ENCODE measurements around the gene RPS4Y1. TPM values are rescaled to one million over a fixed set of nuclear protein-coding genes. Genes with fewer than 3 reads are reported as not detected.

RPS4Y1 gene
- total and polyA plus RNA-seq, 4 donors = 293 to 323 TPM; not detected in 2

DNA sequence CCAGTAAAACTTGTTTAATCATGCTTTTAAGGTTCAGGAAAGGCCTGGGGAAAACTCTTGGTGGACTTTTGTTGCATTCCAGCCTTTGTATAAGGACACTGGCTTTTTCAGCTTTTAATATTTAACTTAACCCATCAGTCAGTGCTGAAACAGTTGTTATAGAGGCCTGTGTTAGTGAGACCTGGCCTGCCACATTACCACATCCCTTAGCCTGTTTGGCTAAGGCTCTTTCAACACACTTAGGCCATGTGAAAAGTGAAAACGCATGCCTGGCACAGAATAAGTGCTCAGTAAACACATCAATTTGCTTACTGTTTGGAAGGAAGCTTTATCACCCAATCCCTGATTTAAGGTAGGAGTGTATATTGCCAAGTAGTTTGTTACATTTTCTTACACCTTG lies 3.5 kb upstream of the RPS4Y1 start:
- Histone ChIP-seq H3K4me3 (ENCODE audit: low read depth, low read length) (no peak overlapping the region), H3K9me3 (ENCODE audit: control insufficient read depth, insufficient read depth, low read length) (no peaks in the 10 kb centered on the region), H3K4me1 (ENCODE audit: control insufficient read depth, insufficient read depth, low read length) (no peaks in the 10 kb centered on the region), H3K36me3 (ENCODE audit: control insufficient read depth, insufficient read depth, low read length) (no peaks in the 10 kb centered on the region), H3K27me3 (ENCODE audit: control insufficient read depth, insufficient read depth, low read length) (no peaks in the 10 kb centered on the region), H3K27ac (ENCODE audit: low read depth, low read length) (no peak overlapping the region)
- WGBS (ENCODE audit: insufficient coverage) = no CpG with 5 or more reads among the region's 1 CpG
- no peak for DNase-seq (ENCODE audit: low read depth in 4 of 6, low spot score in 6 of 6)

DNA sequence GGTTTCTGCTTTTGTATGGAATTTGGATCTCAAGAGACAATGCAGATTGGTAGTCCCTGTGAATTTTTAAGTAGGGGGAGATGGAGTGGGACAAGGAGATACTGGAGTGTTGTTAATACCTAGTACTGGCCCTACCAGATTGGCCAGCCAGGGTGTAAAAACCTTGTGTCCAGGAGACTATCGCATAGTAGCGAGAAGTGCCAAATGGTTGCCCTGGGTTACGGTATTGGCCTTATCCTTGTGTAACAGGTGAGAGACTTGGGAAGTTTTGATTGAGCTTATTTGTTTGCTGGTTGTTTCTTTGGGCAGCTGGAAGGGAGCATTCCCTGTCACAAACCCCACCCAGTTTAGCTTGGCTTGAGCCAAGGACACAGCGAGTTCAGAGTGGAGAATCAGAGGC lies 5.4 kb downstream of the RPS4Y1 start:
- no peak overlapping the region for H3K27ac ChIP-seq (ENCODE audit: low read depth, low read length)
- no peaks in the 10 kb centered on the region for H3K9me3 ChIP-seq (ENCODE audit: control insufficient read depth, insufficient read depth, low read length)
- DNase-seq (ENCODE audit: low read depth in 4 of 6, low spot score in 6 of 6) = no peak
- no peaks in the 10 kb centered on the region for H3K36me3 ChIP-seq (ENCODE audit: control insufficient read depth, insufficient read depth, low read length)
- H3K4me1 ChIP-seq (ENCODE audit: control insufficient read depth, insufficient read depth, low read length) = no peaks in the 10 kb centered on the region
- no CpG with 5 or more reads among the region's 4 CpGs for WGBS (ENCODE audit: insufficient coverage)
- no peaks in the 10 kb centered on the region for H3K27me3 ChIP-seq (ENCODE audit: control insufficient read depth, insufficient read depth, low read length)
- H3K4me3 ChIP-seq (ENCODE audit: low read depth, low read length) = no peak overlapping the region

DNA sequence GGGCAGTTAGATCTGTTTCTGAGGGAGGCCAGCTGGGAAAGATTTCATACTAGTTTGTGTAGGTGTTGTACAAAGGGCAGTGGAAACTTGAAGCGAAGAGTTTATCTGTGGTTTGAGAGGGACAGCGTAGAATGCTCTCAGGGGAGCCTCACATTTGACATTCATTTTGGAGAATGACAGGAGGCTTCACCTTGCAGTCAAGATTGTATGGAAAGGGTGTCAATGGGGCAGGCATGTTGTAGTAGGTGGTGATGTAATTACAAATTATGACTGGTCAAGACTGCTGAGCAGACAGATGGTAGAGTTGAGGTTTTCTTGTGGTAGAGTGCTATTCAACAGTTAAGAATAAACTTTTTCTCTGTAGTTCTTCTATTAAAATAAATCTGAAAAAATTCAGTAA lies 7.0 kb downstream of the RPS4Y1 start:
- Histone ChIP-seq H3K27me3 (ENCODE audit: control insufficient read depth, insufficient read depth, low read length) (no peaks in the 10 kb centered on the region), H3K4me1 (ENCODE audit: control insufficient read depth, insufficient read depth, low read length) (no peaks in the 10 kb centered on the region), H3K27ac (ENCODE audit: low read depth, low read length) (no peak overlapping the region), H3K9me3 (ENCODE audit: control insufficient read depth, insufficient read depth, low read length) (no peaks in the 10 kb centered on the region), H3K36me3 (ENCODE audit: control insufficient read depth, insufficient read depth, low read length) (no peaks in the 10 kb centered on the region), H3K4me3 (ENCODE audit: low read depth, low read length) (no peak overlapping the region)
- WGBS (ENCODE audit: insufficient coverage) = no CpG with 5 or more reads among the region's 2 CpGs
- DNase-seq (ENCODE audit: low read depth in 4 of 6, low spot score in 6 of 6) = no peak

DNA sequence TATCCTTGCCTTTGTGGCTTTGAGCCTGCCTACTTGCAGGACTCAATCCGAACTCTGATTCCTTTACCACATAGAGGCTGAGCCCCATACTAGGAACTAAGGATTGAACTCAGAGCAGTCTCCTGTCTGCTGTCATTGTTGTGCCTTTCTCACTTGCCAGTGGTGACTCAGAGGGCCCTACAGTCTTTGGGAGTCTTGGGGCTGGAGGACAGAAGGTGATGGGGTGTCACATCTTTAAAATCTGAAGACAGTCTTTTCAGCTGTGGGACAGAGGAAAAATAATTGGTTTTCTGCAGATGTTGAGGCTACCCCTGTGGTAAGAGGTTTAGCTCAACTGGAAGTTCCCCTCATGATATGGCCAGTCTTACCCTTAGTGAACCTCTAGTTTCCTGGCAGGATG lies 8.0 kb downstream of the RPS4Y1 start:
- no CpG with 5 or more reads among the region's 1 CpG for WGBS (ENCODE audit: insufficient coverage)

DNA sequence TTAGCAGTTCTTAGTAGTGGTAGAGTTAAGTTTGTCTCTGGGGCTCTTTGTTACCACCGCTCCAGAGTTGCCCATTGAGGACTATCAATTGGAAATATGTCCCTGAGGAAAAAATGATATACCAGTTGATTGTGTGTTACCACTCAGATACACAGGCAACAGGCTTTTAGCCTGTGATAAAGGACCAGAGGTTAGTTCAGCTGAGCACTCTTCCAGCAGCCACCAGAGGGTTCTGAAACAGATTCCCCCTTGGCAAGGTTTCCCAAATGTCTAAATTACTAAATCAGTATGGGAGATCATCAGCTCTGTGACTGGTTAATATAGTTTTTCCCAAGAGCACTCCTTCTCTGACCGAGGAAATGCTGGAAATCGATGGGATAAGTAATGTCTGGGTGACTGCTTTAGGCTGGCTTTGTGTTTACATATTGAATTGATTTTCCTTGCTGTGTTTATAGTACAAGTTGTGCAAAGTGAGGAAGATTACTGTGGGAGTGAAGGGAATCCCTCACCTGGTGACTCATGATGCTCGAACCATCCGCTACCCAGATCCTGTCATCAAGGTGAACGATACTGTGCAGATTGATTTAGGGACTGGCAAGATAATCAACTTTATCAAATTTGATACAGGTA lies 12.9 kb downstream of the RPS4Y1 start:
- Histone ChIP-seq H3K4me3 (ENCODE audit: low read depth, low read length) (no peak overlapping the region), H3K27me3 (ENCODE audit: control insufficient read depth, insufficient read depth, low read length) (no peaks in the 10 kb centered on the region), H3K9me3 (ENCODE audit: control insufficient read depth, insufficient read depth, low read length) (no peaks in the 10 kb centered on the region), H3K4me1 (ENCODE audit: control insufficient read depth, insufficient read depth, low read length) (no peaks in the 10 kb centered on the region), H3K36me3 (ENCODE audit: control insufficient read depth, insufficient read depth, low read length) (no peaks in the 10 kb centered on the region), H3K27ac (ENCODE audit: low read depth, low read length) (no peak overlapping the region)
- no CpG with 5 or more reads among the region's 6 CpGs for WGBS (ENCODE audit: insufficient coverage)
- no peak for DNase-seq (ENCODE audit: low read depth in 4 of 6, low spot score in 6 of 6)

More for the DNA sequence above, 8.0 kb downstream of the RPS4Y1 start:
- H3K27ac ChIP-seq (ENCODE audit: low read depth, low read length) = no peak overlapping the region
- no peaks in the 10 kb centered on the region for H3K9me3 ChIP-seq (ENCODE audit: control insufficient read depth, insufficient read depth, low read length)
- H3K27me3 ChIP-seq (ENCODE audit: control insufficient read depth, insufficient read depth, low read length) = no peaks in the 10 kb centered on the region
- no peak for DNase-seq (ENCODE audit: low read depth in 4 of 6, low spot score in 6 of 6)
- no peaks in the 10 kb centered on the region for H3K36me3 ChIP-seq (ENCODE audit: control insufficient read depth, insufficient read depth, low read length)
- no peak overlapping the region for H3K4me3 ChIP-seq (ENCODE audit: low read depth, low read length)
- H3K4me1 ChIP-seq (ENCODE audit: control insufficient read depth, insufficient read depth, low read length) = no peaks in the 10 kb centered on the region

DNA sequence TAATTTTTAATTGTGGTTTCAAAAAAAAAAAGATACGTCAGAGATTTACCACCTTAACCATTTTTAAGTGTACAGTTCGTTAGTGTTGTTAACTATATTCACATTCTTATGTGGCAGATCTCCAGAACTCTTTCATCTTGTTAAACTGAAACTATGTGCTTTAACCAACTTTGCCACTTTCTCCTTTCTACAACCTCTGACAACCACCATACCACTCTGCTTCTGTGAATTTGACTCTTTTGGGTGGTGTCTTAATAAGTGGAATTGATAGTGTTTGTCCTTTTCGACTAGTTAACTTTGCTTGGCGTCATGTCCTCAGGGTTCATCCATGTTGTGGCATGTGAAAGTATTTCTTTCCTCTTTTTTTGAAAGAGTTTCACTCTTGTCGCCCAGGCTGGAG lies 15.7 kb downstream of the RPS4Y1 start:
- Histone ChIP-seq H3K27me3 (ENCODE audit: control insufficient read depth, insufficient read depth, low read length) (no peaks in the 10 kb centered on the region), H3K4me3 (ENCODE audit: low read depth, low read length) (no peak overlapping the region), H3K27ac (ENCODE audit: low read depth, low read length) (no peak overlapping the region), H3K4me1 (ENCODE audit: control insufficient read depth, insufficient read depth, low read length) (no peaks in the 10 kb centered on the region), H3K9me3 (ENCODE audit: control insufficient read depth, insufficient read depth, low read length) (no peaks in the 10 kb centered on the region), H3K36me3 (ENCODE audit: control insufficient read depth, insufficient read depth, low read length) (no peaks in the 10 kb centered on the region)
- no peak for DNase-seq (ENCODE audit: low read depth in 4 of 6, low spot score in 6 of 6)
- WGBS (ENCODE audit: insufficient coverage) = no CpG with 5 or more reads among the region's 5 CpGs

DNA sequence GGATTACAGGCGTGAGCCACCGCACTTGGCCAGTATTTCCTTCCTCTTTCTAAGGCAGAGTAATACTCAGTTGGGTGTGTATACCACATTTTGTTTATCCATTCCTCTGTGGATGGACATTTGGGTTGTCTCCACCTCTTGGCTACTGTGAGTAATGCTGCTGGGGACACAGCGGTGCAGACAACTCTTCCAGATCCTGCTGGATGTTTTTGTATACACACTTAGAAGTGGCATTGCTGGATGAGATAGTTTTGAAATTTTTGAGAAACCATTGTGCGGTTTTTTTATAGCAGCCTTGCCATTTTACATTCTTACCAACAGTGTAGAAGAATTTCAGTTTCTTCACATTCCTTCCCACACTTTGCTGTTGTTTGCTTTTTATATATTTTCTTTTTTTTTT lies 16.3 kb downstream of the RPS4Y1 start:
- Histone ChIP-seq H3K4me3 (ENCODE audit: low read depth, low read length) (no peak overlapping the region), H3K27ac (ENCODE audit: low read depth, low read length) (no peak overlapping the region), H3K9me3 (ENCODE audit: control insufficient read depth, insufficient read depth, low read length) (no peaks in the 10 kb centered on the region), H3K36me3 (ENCODE audit: control insufficient read depth, insufficient read depth, low read length) (no peaks in the 10 kb centered on the region), H3K4me1 (ENCODE audit: control insufficient read depth, insufficient read depth, low read length) (no peaks in the 10 kb centered on the region), H3K27me3 (ENCODE audit: control insufficient read depth, insufficient read depth, low read length) (no peaks in the 10 kb centered on the region)
- no CpG with 5 or more reads among the region's 4 CpGs for WGBS (ENCODE audit: insufficient coverage)
- no peak for DNase-seq (ENCODE audit: low read depth in 4 of 6, low spot score in 6 of 6)

DNA sequence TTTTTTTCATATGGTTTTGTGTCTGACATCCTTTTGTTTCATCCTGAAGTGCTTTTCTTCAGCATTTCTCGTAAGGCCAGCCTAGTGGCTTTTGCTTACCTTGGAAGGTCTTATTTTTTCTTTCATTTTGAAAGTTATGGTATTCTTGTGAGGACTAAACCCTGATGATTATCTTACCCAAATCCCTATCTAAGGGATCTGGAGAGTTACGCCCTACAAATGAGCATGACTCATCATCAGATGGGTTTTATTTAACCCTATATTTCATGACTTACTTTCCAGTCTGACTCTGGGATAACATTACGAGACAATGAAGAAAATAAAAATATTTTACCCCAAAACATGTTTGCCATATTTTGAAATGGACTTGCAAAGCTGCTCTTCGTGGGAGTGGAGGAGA lies 18.4 kb downstream of the RPS4Y1 start:
- WGBS (ENCODE audit: insufficient coverage) = no CpG with 5 or more reads among the region's 4 CpGs
- H3K4me3 ChIP-seq (ENCODE audit: low read depth, low read length) = no peak overlapping the region
- no peak for DNase-seq (ENCODE audit: low read depth in 4 of 6, low spot score in 6 of 6)

DNA sequence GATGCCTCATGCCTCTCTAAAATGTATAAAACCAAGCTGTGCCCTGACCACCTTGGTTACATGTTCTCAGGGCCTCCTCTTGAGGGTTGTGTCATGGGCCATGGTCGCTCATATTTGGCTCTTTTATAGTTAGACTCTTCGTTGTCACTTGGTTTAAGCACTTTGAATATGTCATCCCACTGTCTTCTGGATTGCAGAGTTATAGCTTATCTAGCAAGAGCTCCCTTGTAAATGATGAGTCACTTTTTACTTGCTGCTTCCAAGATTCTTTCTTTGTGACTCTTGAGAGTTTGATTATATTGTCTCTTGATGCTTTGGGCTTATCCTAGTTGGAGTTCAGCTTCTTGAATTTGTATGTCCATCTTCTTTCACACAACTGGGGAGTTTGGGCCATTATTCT lies 19.1 kb downstream of the RPS4Y1 start:
- Histone ChIP-seq H3K9me3 (ENCODE audit: control insufficient read depth, insufficient read depth, low read length) (no peaks in the 10 kb centered on the region), H3K4me1 (ENCODE audit: control insufficient read depth, insufficient read depth, low read length) (no peaks in the 10 kb centered on the region), H3K27ac (ENCODE audit: low read depth, low read length) (no peak overlapping the region), H3K4me3 (ENCODE audit: low read depth, low read length) (no peak overlapping the region), H3K36me3 (ENCODE audit: control insufficient read depth, insufficient read depth, low read length) (no peaks in the 10 kb centered on the region), H3K27me3 (ENCODE audit: control insufficient read depth, insufficient read depth, low read length) (no peaks in the 10 kb centered on the region)
- WGBS (ENCODE audit: insufficient coverage) = no CpG with 5 or more reads among the region's 2 CpGs
- no peak for DNase-seq (ENCODE audit: low read depth in 4 of 6, low spot score in 6 of 6)

More for the DNA sequence above, 18.4 kb downstream of the RPS4Y1 start:
- Histone ChIP-seq H3K27ac (ENCODE audit: low read depth, low read length) (no peak overlapping the region), H3K4me1 (ENCODE audit: control insufficient read depth, insufficient read depth, low read length) (no peaks in the 10 kb centered on the region), H3K36me3 (ENCODE audit: control insufficient read depth, insufficient read depth, low read length) (no peaks in the 10 kb centered on the region), H3K27me3 (ENCODE audit: control insufficient read depth, insufficient read depth, low read length) (no peaks in the 10 kb centered on the region), H3K9me3 (ENCODE audit: control insufficient read depth, insufficient read depth, low read length) (no peaks in the 10 kb centered on the region)

DNA sequence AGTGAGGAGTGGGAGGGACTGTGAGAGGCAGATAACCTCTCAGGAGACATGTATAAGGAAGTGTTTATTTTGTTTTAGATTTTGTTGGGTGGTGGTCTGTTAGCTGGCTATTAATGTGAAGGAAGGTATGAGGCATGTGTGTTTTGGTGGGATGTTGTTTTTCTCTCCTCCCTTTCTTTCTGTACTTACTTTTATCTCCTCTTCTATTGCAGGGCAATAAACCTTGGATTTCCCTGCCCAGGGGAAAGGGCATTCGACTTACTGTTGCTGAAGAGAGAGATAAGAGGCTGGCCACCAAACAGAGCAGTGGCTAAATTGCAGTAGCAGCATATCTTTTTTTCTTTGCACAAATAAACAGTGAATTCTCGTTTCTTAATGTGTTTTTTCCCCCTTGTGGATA lies 25.2 kb downstream of the RPS4Y1 start:
- Histone ChIP-seq H3K4me1 (ENCODE audit: control insufficient read depth, insufficient read depth, low read length) (no peaks in the 10 kb centered on the region), H3K36me3 (ENCODE audit: control insufficient read depth, insufficient read depth, low read length) (no peaks in the 10 kb centered on the region), H3K27me3 (ENCODE audit: control insufficient read depth, insufficient read depth, low read length) (no peaks in the 10 kb centered on the region), H3K4me3 (ENCODE audit: low read depth, low read length) (no peak overlapping the region), H3K9me3 (ENCODE audit: control insufficient read depth, insufficient read depth, low read length) (no peaks in the 10 kb centered on the region), H3K27ac (ENCODE audit: low read depth, low read length) (no peak overlapping the region)
- no peak for DNase-seq (ENCODE audit: low read depth in 4 of 6, low spot score in 6 of 6)
- no CpG with 5 or more reads among the region's 2 CpGs for WGBS (ENCODE audit: insufficient coverage)

Data from spinal cord (tissue), 10 donors.